ENCODE results near the gene TEDC2. TPM values are rescaled to one million over a fixed set of nuclear protein-coding genes. Genes with fewer than 3 reads are reported as not detected.

The TEDC2 gene
- total and polyA plus RNA-seq, 2 of the 8 experiments (the other 6 are each of a cell fraction or from before 2014, with no cell fraction given): 54.6 to 55.6 TPM

GRCh38 chr16:2499890-2500429 is 40.1 kb downstream of the TEDC2 start (continued):
- no peak for TF ChIP-seq POLR2AphosphoS5 (IDR thresholded peaks at IDR 0.05; ENCODE audit: low read depth, low read length)
